Astrocyte (in vitro differentiated cells and primary cell): ENCODE measurements around the gene SAFB2.

Source experiments
- CTCF ChIP-seq: IDR thresholded peaks from 2 replicates; pipeline ENCODE4 v1.5.1; 2011; ENCODE audit warnings: low read depth, mild to moderate bottlenecking, inconsistent platforms, low read length, moderate library complexity; ENCODE audit not compliant: insufficient read depth
- EZH2 ChIP-seq: IDR thresholded peaks from 2 replicates; pipeline ENCODE4 v1.6.1; 2012; ENCODE audit warnings: mild to moderate bottlenecking, low read length, inconsistent platforms; ENCODE audit not compliant: insufficient read depth

- TF ChIP-seq EZH2 (no peak), CTCF (no peak)
Measured at GRCh38 chr19:5631567-5632240, 9.1 kb upstream of the SAFB2 start.
